Motor neuron (in vitro differentiated cells): ENCODE measurements around the gene MAD2L2. TPM values are rescaled to one million over a fixed set of nuclear protein-coding genes. Genes with fewer than 3 reads are reported as not detected.

Source experiments
- ATAC-seq, 8 experiments: fragments of 200-7000 bp; cut with Tn5 transposase; replicated peaks in 6 of 8; 2 replicates each; pipeline ENCODE4 v1.8.0; 2021; ENCODE audit warnings: mild to moderate bottlenecking in 8 of 8, moderate library complexity in 8 of 8
- H3K27ac ChIP-seq, 2 donors: fragments of 250-450 bp; sonication (Bioruptor Pico); 2 replicates each; pipeline ENCODE4 v1.9.0; 2021; ENCODE audit warnings: antibody characterized with exemption in 2 of 2, mild to moderate bottlenecking in 2 of 2, moderate library complexity in 1 of 2
- H3K4me1 ChIP-seq, 2 donors: fragments of 250-450 bp; sonication (Bioruptor Pico); replicated peaks in 1 of 2; 2 replicates each; pipeline ENCODE4 v1.6.1; 2021; ENCODE audit warnings: antibody characterized with exemption in 2 of 2, mild to moderate bottlenecking in 2 of 2, moderate library complexity in 1 of 2
- H3K4me3 ChIP-seq, 5 donors: fragments of 250-450 bp; sonication (Bioruptor Pico); 2 replicates each; pipeline ENCODE4 v1.9.0; 2021; ENCODE audit warnings: antibody characterized with exemption in 5 of 5, mild to moderate bottlenecking in 5 of 5, moderate library complexity in 4 of 5
- WGBS, 10 experiments: fragments of 450-650 bp; shearing (Covaris generic); methylation state at CpG; one replicate each; pipeline ENCODE4 v1.0.0; 2022; 5-methylcytosine and 5-hydroxymethylcytosine counted together
- in situ Hi-C, 9 experiments: fragments of 400-800 bp; cut with MboI; loops; one replicate each; pipeline ENCODE4 v1.15.0; 2021; ENCODE audit warnings: low sequenced_read_pairs in 9 of 9, low pct_unique_long_range_greater_than_20kb in 2 of 9; ENCODE audit not compliant: unreplicated experiment in 9 of 9
- total RNA-seq, 8 experiments: library from RNA; unstranded; fragments of 300-600 nt; gene quantifications; 2 replicates each; pipeline versions ENCODE4 v1.2.3 to v1.2.4, GENCODE V29; 2022

The MAD2L2 gene
- total RNA-seq = 100 to 1,000 TPM in 4 of 8 experiments, 10 to 100 TPM in 4; 22.2 to 164 (median 107) TPM

- in situ Hi-C loops = no loop called here
- 0 to 3% methylated on average over 1 to 7 of the region's 71 CpGs; no CpG with 5 or more reads in 8 of the 10 experiments for WGBS, 10 experiments
- peak within 1 kb of the TSS; percentile 56 to 71 for H3K27ac ChIP-seq
- peak within 1 kb of the TSS; percentile 58 to 88 (median 68) for H3K4me3 ChIP-seq
- ATAC-seq = peak; percentile 85 to 90 (median 86)
- H3K4me1 ChIP-seq = peaks cover 40 to 45% of the 10 kb centered on the region in 2 donors
Measured at GRCh38 chr1:11681071-11681771, at the start of gene MAD2L2. MAD2L2 (minus strand) TSS chr1:11681148; CDS start chr1:11680601, 547 bp downstream.

GRCh38 chr1:11730429-11730891, 49.5 kb upstream of the MAD2L2 start:
- H3K4me3 ChIP-seq = no peak overlapping the region
- 10 to 100% (median 83%) methylated on average over 1 to 5 of the region's 5 CpGs; no CpG with 5 or more reads in 2 of the 10 experiments for WGBS, 10 experiments
- peak in 1 of 8 experiments; percentile 33 for ATAC-seq
- in situ Hi-C loops = no loop called here
- no peak overlapping the region for H3K27ac ChIP-seq
- H3K4me1 ChIP-seq = peaks cover 19 to 20% of the 10 kb centered on the region in 2 donors

GRCh38 chr1:11729498-11730428, 48.8 kb upstream of the MAD2L2 start:
- no peak overlapping the region for H3K27ac ChIP-seq
- no peak overlapping the region for H3K4me3 ChIP-seq
- ATAC-seq = no peak
- in situ Hi-C loops = loop anchor here in 1 of 9 experiments (10.0 kb wide), 1 partner anchor 65 kb away; the partner anchor contains the start of gene FBXO6
- 0 to 100% (median 74%) methylated on average over 1 to 20 of the region's 26 CpGs; no CpG with 5 or more reads in 2 of the 10 experiments for WGBS, 10 experiments
- H3K4me1 ChIP-seq = peaks cover 17% of the 10 kb centered on the region in 2 donors

GRCh38 chr1:11729155-11729497, 48.2 kb upstream of the MAD2L2 start:
- Histone ChIP-seq H3K27ac (no peak overlapping the region), H3K4me1 (peaks cover 17% of the 10 kb centered on the region in 2 donors), H3K4me3 (no peak overlapping the region)
- in situ Hi-C loops = loop anchor here in 1 of 9 experiments (10.0 kb wide), 1 partner anchor 64 kb away; the partner anchor contains the start of gene FBXO6
- 60 to 100% (median 95%) methylated on average over 1 to 9 of the region's 11 CpGs; no CpG with 5 or more reads in 2 of the 10 experiments for WGBS, 10 experiments
- ATAC-seq = no peak

GRCh38 chr1:11728126-11728806, 47.3 kb upstream of the MAD2L2 start:
- no peak overlapping the region for H3K27ac ChIP-seq
- peaks cover 17% of the 10 kb centered on the region in 2 donors for H3K4me1 ChIP-seq
- in situ Hi-C loops = loop anchor here in 1 of 9 experiments (10.0 kb wide), 1 partner anchor 63 kb away; the partner anchor contains the start of gene FBXO6
- H3K4me3 ChIP-seq = no peak overlapping the region
- 20 to 100% (median 92%) methylated on average over 1 to 4 of the region's 4 CpGs; no CpG with 5 or more reads in 5 of the 10 experiments for WGBS, 10 experiments
- ATAC-seq = no peak

GRCh38 chr1:11727119-11727518, 46.2 kb upstream of the MAD2L2 start:
- in situ Hi-C loops = loop anchor here in 1 of 9 experiments (10.0 kb wide), 1 partner anchor 62 kb away; the partner anchor contains the start of gene FBXO6
- Histone ChIP-seq H3K4me3 (no peak overlapping the region), H3K4me1 (peaks cover 9% of the 10 kb centered on the region in 2 donors), H3K27ac (no peak overlapping the region)
- no peak for ATAC-seq
- WGBS, 10 experiments = 81 to 92% (median 87%) methylated on average over 3 to 4 of the region's 4 CpGs; no CpG with 5 or more reads in 6 of the 10 experiments

GRCh38 chr1:11725616-11726015, 44.7 kb upstream of the MAD2L2 start:
- WGBS, 10 experiments = 20 to 80% (median 62%) methylated on average over 1 to 5 of the region's 5 CpGs; no CpG with 5 or more reads in 2 of the 10 experiments
- Histone ChIP-seq H3K27ac (no peak overlapping the region), H3K4me3 (no peak overlapping the region), H3K4me1 (no peaks in the 10 kb centered on the region)
- in situ Hi-C loops = loop anchor here in 1 of 9 experiments (10.0 kb wide), 1 partner anchor 61 kb away; the partner anchor contains the start of gene FBXO6
- ATAC-seq = peak in 1 of 8 experiments; percentile 14

- Histone ChIP-seq H3K27ac (no peak overlapping the region), H3K4me3 (no peak overlapping the region), H3K4me1 (peaks cover 5 to 7% of the 10 kb centered on the region in 2 donors)
- peak in 3 of 8 experiments; percentile 48 to 68 (median 54) for ATAC-seq
- WGBS, 10 experiments = 0 to 100% (median 97%) methylated on average over 1 to 2 of the region's 2 CpGs; no CpG with 5 or more reads in 2 of the 10 experiments
- in situ Hi-C loops = loop anchor here in 1 of 9 experiments (10.0 kb wide), 1 partner anchor 58 kb away; the partner anchor contains the start of gene FBXO6
Measured at GRCh38 chr1:11722538-11722937, 41.6 kb upstream of the MAD2L2 start.

GRCh38 chr1:11721311-11721710, 40.4 kb upstream of the MAD2L2 start:
- ATAC-seq = no peak
- peaks cover 5 to 7% of the 10 kb centered on the region in 2 donors for H3K4me1 ChIP-seq
- WGBS, 10 experiments = 31 to 100% (median 90%) methylated on average over 1 to 4 of the region's 4 CpGs; no CpG with 5 or more reads in 4 of the 10 experiments
- in situ Hi-C loops = loop anchor here in 1 of 9 experiments (10.0 kb wide), 1 partner anchor 57 kb away; the partner anchor contains the start of gene FBXO6
- no peak overlapping the region for H3K27ac ChIP-seq
- H3K4me3 ChIP-seq = no peak overlapping the region

- H3K27ac ChIP-seq = no peak overlapping the region
- H3K4me3 ChIP-seq = no peak overlapping the region
- WGBS, 10 experiments = 0 to 100% (median 0%) methylated on average over 1 to 3 of the region's 4 CpGs; no CpG with 5 or more reads in 3 of the 10 experiments
- in situ Hi-C loops = loop anchor here in 1 of 9 experiments (10.0 kb wide), 1 partner anchor 56 kb away; the partner anchor contains the start of gene FBXO6
- ATAC-seq = no peak
- H3K4me1 ChIP-seq = peaks cover 7 to 9% of the 10 kb centered on the region in 2 donors
Measured at GRCh38 chr1:11720525-11720924, 39.6 kb upstream of the MAD2L2 start.

GRCh38 chr1:11720033-11720376, 39.1 kb upstream of the MAD2L2 start:
- H3K27ac ChIP-seq = no peak overlapping the region
- WGBS, 10 experiments = 0 to 93% (median 81%) methylated on average over 1 to 12 of the region's 12 CpGs; no CpG with 5 or more reads in 1 of the 10 experiments
- no peak overlapping the region for H3K4me3 ChIP-seq
- in situ Hi-C loops = loop anchor here in 1 of 9 experiments (10.0 kb wide), 1 partner anchor 55 kb away; the partner anchor contains the start of gene FBXO6
- peaks cover 10 to 14% of the 10 kb centered on the region in 2 donors for H3K4me1 ChIP-seq
- peak in 1 of 8 experiments; percentile 8 for ATAC-seq
